Liver (tissue), 2 donors: Measurements from ENCODE around the gene INPP5F.

ENCODE experiments used
- CTCF ChIP-seq: fragments of 150-350 bp; IDR thresholded peaks from 2 replicates; pipeline ENCODE4 v1.5.1; 2017; ENCODE audit warnings: improper control_type of control experiment, low read depth, low read length; ENCODE audit not compliant: missing input control
- MAX ChIP-seq: IDR thresholded peaks from 2 replicates; pipeline ENCODE4 v1.6.1; 2016; ENCODE audit warnings: antibody characterized with exemption
- donor health status: healthy.

- TF ChIP-seq MAX (no peak), CTCF (no peak)
These were observed 105.8 kb downstream of the INPP5F start for GRCh38 chr10:119831656-119832055.
